ENCODE measurements around the gene PCBP3. TPM values are rescaled to one million over a fixed set of nuclear protein-coding genes. Genes with fewer than 3 reads are reported as not detected.
"Not testable (repeated sequence)": the region's sequence is repeated elsewhere in the genome, so short reads cannot be mapped to it uniquely, and the experiment has no call there.

The PCBP3 gene
- total RNA-seq, 1 donor from 2014 or later = 11.8 TPM

DNA sequence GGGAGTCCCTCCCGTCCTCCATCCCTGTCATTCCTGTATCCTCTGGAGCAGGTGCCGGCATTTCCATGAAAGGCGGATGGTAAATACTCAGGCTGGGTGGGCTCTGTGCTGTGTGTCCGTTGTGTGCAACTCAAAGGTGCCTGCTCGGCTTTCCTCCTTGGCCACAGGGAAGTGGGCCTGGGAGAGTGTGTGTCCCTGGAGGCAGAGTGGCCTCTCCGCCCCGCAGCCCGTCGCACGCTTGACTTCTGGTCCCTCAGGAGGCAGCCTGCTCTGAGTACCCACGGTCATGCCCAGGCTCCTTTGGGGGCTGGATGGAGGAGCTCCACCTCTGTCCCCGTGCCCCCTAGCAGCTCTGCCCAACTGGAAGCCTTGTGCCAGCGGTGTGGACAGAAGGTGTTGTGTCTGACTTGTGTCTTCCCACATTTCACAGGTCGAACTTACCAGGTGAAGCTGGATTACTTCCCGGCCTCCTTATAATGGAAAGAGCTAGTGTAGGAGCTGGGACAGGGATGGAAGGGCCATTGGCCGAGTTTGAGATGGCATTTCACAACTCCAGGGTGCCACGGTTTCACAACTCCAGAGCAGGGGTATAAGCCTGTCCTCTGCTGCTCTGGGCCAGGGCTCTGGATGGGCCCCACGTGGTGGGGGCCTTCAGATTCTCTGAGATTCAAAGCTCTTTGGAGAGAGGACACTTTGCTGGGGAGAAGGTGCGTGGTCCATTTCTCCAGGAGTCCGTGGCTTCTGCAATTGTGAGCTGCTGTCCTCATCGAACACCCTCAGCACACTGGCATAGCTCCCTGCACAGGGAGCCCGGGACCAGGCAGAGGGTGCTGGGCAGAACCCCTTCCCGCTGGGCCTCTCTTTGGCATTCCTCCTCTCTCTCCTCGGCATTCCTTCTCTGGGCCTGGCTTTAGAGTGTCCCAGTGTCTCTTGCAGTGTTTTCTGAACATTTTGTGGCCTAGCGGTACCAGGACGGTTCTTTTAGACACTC lies 185.3 kb downstream of the PCBP3 start:
- peaks cover 17% of the 10 kb centered on the region for H3K4me1 Mint-ChIP-seq (ENCODE audit: low read depth)
- no peaks in the 10 kb centered on the region for H3K27me3 Mint-ChIP-seq (ENCODE audit: low read depth)
- H3K4me3 Mint-ChIP-seq (ENCODE audit: unreplicated experiment) = no peak overlapping the region
- TF ChIP-seq CTCF (IDR thresholded peaks at IDR 0.05) = no peak
- no peaks in the 10 kb centered on the region for H3K36me3 Mint-ChIP-seq (ENCODE audit: low read depth)
- DNase-seq (ENCODE audit: low spot score) = no peak
- no peak overlapping the region for H3K27ac Mint-ChIP-seq (ENCODE audit: unreplicated experiment)
- H3K9me3 Mint-ChIP-seq (ENCODE audit: low read depth) = no peaks in the 10 kb centered on the region

DNA sequence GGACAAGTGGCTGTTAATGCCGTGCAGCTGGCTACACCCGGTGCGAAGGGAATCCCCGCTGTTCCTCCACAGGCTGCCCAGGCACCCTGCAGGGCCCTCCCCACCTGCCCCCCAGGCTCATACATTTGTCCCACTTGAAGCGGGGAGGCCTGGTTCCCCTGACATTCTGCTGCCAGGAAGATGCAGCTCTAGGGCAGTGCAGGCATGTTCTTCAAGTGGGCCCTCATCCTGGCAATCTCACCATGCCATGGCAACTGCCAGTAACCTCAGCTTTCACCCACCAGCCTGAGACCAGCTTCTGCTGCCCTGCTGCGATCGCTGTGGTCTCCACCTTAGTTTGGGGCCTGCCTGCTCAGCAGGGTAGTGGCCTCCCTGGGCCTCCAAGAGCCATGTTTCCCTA lies 186.1 kb downstream of the PCBP3 start:
- Mint-ChIP-seq H3K9me3 (ENCODE audit: low read depth) (no peaks in the 10 kb centered on the region), H3K4me1 (ENCODE audit: low read depth) (peaks cover 17% of the 10 kb centered on the region), H3K36me3 (ENCODE audit: low read depth) (no peaks in the 10 kb centered on the region), H3K27me3 (ENCODE audit: low read depth) (no peaks in the 10 kb centered on the region), H3K27ac (ENCODE audit: unreplicated experiment) (no peak overlapping the region), H3K4me3 (ENCODE audit: unreplicated experiment) (no peak overlapping the region)
- TF ChIP-seq CTCF (IDR thresholded peaks at IDR 0.05) = no peak
- peak; percentile 74 for DNase-seq (ENCODE audit: low spot score)

- peak; percentile 66 for DNase-seq (ENCODE audit: low spot score)
- H3K4me3 Mint-ChIP-seq (ENCODE audit: unreplicated experiment) = no peak overlapping the region
- H3K27me3 Mint-ChIP-seq (ENCODE audit: low read depth) = no peaks in the 10 kb centered on the region
- no peak overlapping the region for H3K27ac Mint-ChIP-seq (ENCODE audit: unreplicated experiment)
- H3K9me3 Mint-ChIP-seq (ENCODE audit: low read depth) = no peaks in the 10 kb centered on the region
- peaks cover 17% of the 10 kb centered on the region for H3K4me1 Mint-ChIP-seq (ENCODE audit: low read depth)
- TF ChIP-seq CTCF (IDR thresholded peaks at IDR 0.05) = no peak
- no peaks in the 10 kb centered on the region for H3K36me3 Mint-ChIP-seq (ENCODE audit: low read depth)
Observed at GRCh38 chr21:45830221-45830640, 186.7 kb downstream of the PCBP3 start.

DNA sequence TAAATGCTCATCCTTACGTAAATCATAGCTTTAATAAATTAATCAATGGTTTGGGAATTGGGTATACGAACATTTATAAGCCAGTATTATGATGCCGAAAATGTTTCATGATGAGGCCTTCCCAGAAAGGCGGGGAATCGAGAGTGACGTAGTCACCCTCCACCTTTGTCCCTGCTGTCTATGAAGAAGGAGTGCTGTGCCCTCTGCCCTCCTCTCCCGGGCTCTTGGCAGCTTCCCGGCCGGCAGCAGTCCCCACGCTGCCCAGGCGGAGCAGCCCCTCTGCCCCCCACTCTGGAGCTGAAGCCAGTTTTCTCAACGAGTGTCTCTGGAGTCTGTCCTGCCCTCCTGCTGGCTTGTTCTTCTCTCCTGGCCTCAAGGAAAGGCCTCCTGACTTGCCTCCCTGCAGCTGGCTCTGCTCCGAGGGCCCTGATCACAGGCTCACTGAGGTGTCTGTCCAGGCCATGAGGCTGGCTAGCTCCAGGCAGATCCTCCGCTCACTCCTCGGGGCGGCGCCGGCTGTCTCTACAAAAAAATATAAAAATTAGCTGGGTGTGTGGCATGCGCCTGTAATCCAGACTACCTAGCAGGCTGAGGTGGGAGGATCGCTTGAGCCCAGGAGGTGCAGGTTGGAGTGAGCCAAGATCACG lies 187.3 kb downstream of the PCBP3 start:
- Mint-ChIP-seq H3K36me3 (ENCODE audit: low read depth) (no peaks in the 10 kb centered on the region), H3K27me3 (ENCODE audit: low read depth) (no peaks in the 10 kb centered on the region), H3K27ac (ENCODE audit: unreplicated experiment) (no peak overlapping the region), H3K4me1 (ENCODE audit: low read depth) (peaks cover 17% of the 10 kb centered on the region), H3K9me3 (ENCODE audit: low read depth) (no peaks in the 10 kb centered on the region), H3K4me3 (ENCODE audit: unreplicated experiment) (no peak overlapping the region)
- DNase-seq (ENCODE audit: low spot score) = peak; percentile 54
- no peak for TF ChIP-seq CTCF (IDR thresholded peaks at IDR 0.05)

DNA sequence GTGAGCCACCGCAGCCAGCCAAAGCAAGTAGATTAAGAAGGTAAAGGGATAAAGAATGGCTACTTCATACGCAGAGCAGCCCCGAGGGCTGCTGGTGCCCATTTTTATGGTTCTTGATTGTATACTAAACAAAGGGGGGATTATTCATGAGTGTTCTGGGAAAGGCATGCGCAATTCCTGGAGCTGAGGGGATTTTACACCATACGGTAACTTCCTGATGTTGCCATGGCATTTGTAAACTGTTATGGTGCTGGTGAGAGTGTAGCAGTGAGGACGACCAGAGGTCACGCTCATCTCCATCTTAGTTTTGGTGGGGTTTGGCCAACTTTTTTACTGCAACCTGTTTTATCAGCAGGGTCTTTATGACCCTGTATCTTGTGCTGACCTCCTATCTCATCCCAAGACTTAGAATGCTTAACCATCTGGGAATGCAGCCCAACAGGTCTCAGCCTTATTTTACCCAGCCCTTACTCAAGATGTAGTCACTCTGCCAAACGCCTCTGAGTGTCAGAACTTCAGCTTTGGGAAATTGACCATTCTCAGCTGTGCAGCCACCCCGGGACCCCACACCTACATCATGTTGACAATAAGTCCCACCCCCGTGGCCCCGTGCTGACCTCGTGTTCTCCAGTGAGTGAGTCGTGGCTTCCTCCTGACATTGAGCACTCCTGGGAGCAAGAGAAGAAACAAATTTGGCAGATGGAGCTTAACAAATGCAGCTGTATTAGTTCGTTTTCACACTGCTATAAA lies 188.6 kb downstream of the PCBP3 start:
- H3K9me3 Mint-ChIP-seq (ENCODE audit: low read depth) = no peaks in the 10 kb centered on the region
- H3K36me3 Mint-ChIP-seq (ENCODE audit: low read depth) = no peaks in the 10 kb centered on the region
- no peaks in the 10 kb centered on the region for H3K27me3 Mint-ChIP-seq (ENCODE audit: low read depth)
- no peak overlapping the region for H3K27ac Mint-ChIP-seq (ENCODE audit: unreplicated experiment)
- H3K4me3 Mint-ChIP-seq (ENCODE audit: unreplicated experiment) = no peak overlapping the region
- no peak for DNase-seq (ENCODE audit: low spot score)
- peaks cover 29% of the 10 kb centered on the region for H3K4me1 Mint-ChIP-seq (ENCODE audit: low read depth)
- TF ChIP-seq CTCF (IDR thresholded peaks at IDR 0.05) = no peak

GRCh38 chr21:45832741-45833235 lies 189.3 kb downstream of the PCBP3 start:
- not testable (repeated sequence) for H3K4me3 Mint-ChIP-seq (ENCODE audit: unreplicated experiment); DNase-seq (ENCODE audit: low spot score); H3K27me3 Mint-ChIP-seq (ENCODE audit: low read depth); H3K9me3 Mint-ChIP-seq (ENCODE audit: low read depth); H3K36me3 Mint-ChIP-seq (ENCODE audit: low read depth); H3K27ac Mint-ChIP-seq (ENCODE audit: unreplicated experiment)
- H3K4me1 Mint-ChIP-seq (ENCODE audit: low read depth) = peaks cover 33% of the 10 kb centered on the region

Measured in chondrocyte (in vitro differentiated cells).